Neural cell (in vitro differentiated cells): ENCODE results near the gene HEXIM1. TPM values are rescaled to one million over a fixed set of nuclear protein-coding genes. Genes with fewer than 3 reads are reported as not detected.

Experiments
- H2AFZ ChIP-seq: fragments of 200-600, 300-800 bp; sonication (generic), shearing (Covaris generic); 2 replicates; pipeline ENCODE4 v1.6.0; 2014; ENCODE audit warnings: low read depth, mild to moderate bottlenecking, antibody characterized with exemption, low read length, moderate library complexity
- H3F3A ChIP-seq: fragments of 200-600 bp; shearing (Covaris generic); 2 replicates; pipeline ENCODE4 v1.6.1; 2016; ENCODE audit warnings: mild to moderate bottlenecking, moderate library complexity, mixed read lengths, antibody characterized with exemption, low read length; ENCODE audit not compliant: insufficient read depth, poor library complexity, severe bottlenecking
- H3K27ac ChIP-seq: fragments of 200-600, 300-800 bp; sonication (generic), shearing (Covaris generic); 2 replicates; pipeline ENCODE4 v1.5.1; 2014; ENCODE audit warnings: mild to moderate bottlenecking, low read length, moderate library complexity
- H3K27me3 ChIP-seq: fragments of 300-800, 200-600 bp; sonication (generic), shearing (Covaris generic); 2 replicates; pipeline ENCODE4 v1.6.0; 2014; ENCODE audit warnings: mild to moderate bottlenecking, low read depth, low read length, moderate library complexity; ENCODE audit not compliant: insufficient read depth
- H3K36me3 ChIP-seq: fragments of 300-800, 200-600 bp; sonication (generic), shearing (Covaris generic); 2 replicates; pipeline ENCODE4 v1.5.1; 2014; ENCODE audit warnings: mild to moderate bottlenecking, antibody characterized with exemption, low read length, moderate library complexity; ENCODE audit not compliant: insufficient read depth
- H3K4me2 ChIP-seq: fragments of 300-800, 200-600 bp; sonication (generic), shearing (Covaris generic); 2 replicates; pipeline ENCODE4 v1.6.0; 2014; ENCODE audit warnings: mild to moderate bottlenecking, low read length
- H3K4me3 ChIP-seq: fragments of 300-800, 200-600 bp; sonication (generic), shearing (Covaris generic); 2 replicates; pipeline ENCODE4 v1.5.1; 2014; ENCODE audit warnings: mild to moderate bottlenecking, low read length, moderate library complexity
- H3K79me2 ChIP-seq: fragments of 200-600 bp; shearing (Covaris generic); replicated peaks from 2 replicates; pipeline ENCODE4 v1.6.0; 2014; ENCODE audit warnings: mild to moderate bottlenecking, low read length, moderate library complexity; ENCODE audit not compliant: insufficient read depth
- H3K9ac ChIP-seq: fragments of 300-800, 200-600 bp; sonication (generic), shearing (Covaris generic); 2 replicates; pipeline ENCODE4 v1.6.1; 2016; ENCODE audit warnings: mild to moderate bottlenecking, low read length, mixed read lengths
- H3K9me2 ChIP-seq: fragments of 200-600 bp; shearing (Covaris generic); 2 replicates; pipeline ENCODE4 v1.6.1; 2016; ENCODE audit warnings: mild to moderate bottlenecking, low read length, mixed read lengths; ENCODE audit not compliant: insufficient read depth
- H3K9me3 ChIP-seq: fragments of 200-600, 300-800 bp; sonication (generic), shearing (Covaris generic); 2 replicates; pipeline ENCODE4 v1.6.1; 2016; ENCODE audit warnings: mild to moderate bottlenecking, mixed run types, low read length, moderate library complexity, mixed read lengths
- H4K20me1 ChIP-seq: fragments of 200-600 bp; shearing (Covaris generic); 2 replicates; pipeline ENCODE4 v1.6.1; 2016; ENCODE audit warnings: mild to moderate bottlenecking, mixed run types; ENCODE audit not compliant: insufficient read depth
- CTCF ChIP-seq: fragments of 450-650 bp; IDR thresholded peaks from 2 replicates; pipeline ENCODE4 v1.5.1; 2014; ENCODE audit warnings: antibody characterized with exemption, mild to moderate bottlenecking, moderate library complexity; ENCODE audit not compliant: poor library complexity, severe bottlenecking
- EP300 ChIP-seq: fragments of 450-650 bp; conservative IDR thresholded peaks from 2 replicates; pipeline ENCODE4 v1.6.1; 2014; ENCODE audit warnings: antibody characterized with exemption, mild to moderate bottlenecking, moderate library complexity; ENCODE audit not compliant: poor library complexity, severe bottlenecking
- EZH2 ChIP-seq: fragments of 200-600, 300-800 bp; shearing (Covaris generic), sonication (generic); IDR thresholded peaks from 2 replicates; pipeline ENCODE4 v1.6.1; 2014; ENCODE audit warnings: antibody characterized with exemption, low read length, borderline replicate concordance, mild to moderate bottlenecking; ENCODE audit not compliant: insufficient read depth, poor library complexity, severe bottlenecking
- MXI1 ChIP-seq: fragments of 450-650 bp; conservative IDR thresholded peaks from 2 replicates; pipeline ENCODE4 v1.6.1; 2014; ENCODE audit warnings: antibody characterized with exemption, mild to moderate bottlenecking; ENCODE audit not compliant: poor library complexity, severe bottlenecking
- POLR2AphosphoS5 ChIP-seq: IDR thresholded peaks from 2 replicates; pipeline ENCODE4 v1.6.1; 2012
- RAD21 ChIP-seq: fragments of 450-650 bp; conservative IDR thresholded peaks from 2 replicates; pipeline ENCODE4 v1.6.1; 2014; ENCODE audit warnings: antibody characterized with exemption, mild to moderate bottlenecking, moderate library complexity
- REST ChIP-seq: IDR thresholded peaks from 2 replicates; pipeline ENCODE4 v1.6.1; 2012; ENCODE audit warnings: borderline replicate concordance
- SMC3 ChIP-seq: fragments of 450-650 bp; conservative IDR thresholded peaks from 2 replicates; pipeline ENCODE4 v1.6.1; 2014; ENCODE audit warnings: antibody characterized with exemption, mild to moderate bottlenecking, moderate library complexity; ENCODE audit not compliant: poor library complexity
- TAF1 ChIP-seq: IDR thresholded peaks from 2 replicates; pipeline ENCODE4 v1.6.1; 2012; ENCODE audit warnings: low read depth
- polyA plus RNA-seq: library from polyadenylated mRNA; depleted of rRNA; stranded (reverse); fragments of >200 nt; gene quantifications from 2 replicates; pipeline ENCODE4 v1.2.3, GENCODE V29; 2014

The HEXIM1 gene
- polyA plus RNA-seq, 1 donor from 2014 or later = 9.0 TPM

- Histone ChIP-seq H3K9me2 (no peaks in the 10 kb centered on the region), H3F3A (no peaks in the 10 kb centered on the region), H2AFZ (no peak overlapping the region), H3K27me3 (no peaks in the 10 kb centered on the region), H3K4me2 (no peak overlapping the region), H4K20me1 (no peaks in the 10 kb centered on the region), H3K36me3 (no peaks in the 10 kb centered on the region), H3K27ac (no peak overlapping the region), H3K79me2 (no peaks in the 10 kb centered on the region), H3K4me3 (no peak overlapping the region), H3K9ac (no peak overlapping the region), H3K9me3 (no peaks in the 10 kb centered on the region)
- TF ChIP-seq MXI1 = no peak
- TF ChIP-seq REST = no peak
- no peak for TF ChIP-seq EZH2
- no peak for TF ChIP-seq RAD21
- TF ChIP-seq CTCF = no peak
- TF ChIP-seq POLR2AphosphoS5 = no peak
- no peak for TF ChIP-seq SMC3
- no peak for TF ChIP-seq EP300
Observed at GRCh38 chr17:45139533-45139920, 8.7 kb upstream of the HEXIM1 start.

DNA sequence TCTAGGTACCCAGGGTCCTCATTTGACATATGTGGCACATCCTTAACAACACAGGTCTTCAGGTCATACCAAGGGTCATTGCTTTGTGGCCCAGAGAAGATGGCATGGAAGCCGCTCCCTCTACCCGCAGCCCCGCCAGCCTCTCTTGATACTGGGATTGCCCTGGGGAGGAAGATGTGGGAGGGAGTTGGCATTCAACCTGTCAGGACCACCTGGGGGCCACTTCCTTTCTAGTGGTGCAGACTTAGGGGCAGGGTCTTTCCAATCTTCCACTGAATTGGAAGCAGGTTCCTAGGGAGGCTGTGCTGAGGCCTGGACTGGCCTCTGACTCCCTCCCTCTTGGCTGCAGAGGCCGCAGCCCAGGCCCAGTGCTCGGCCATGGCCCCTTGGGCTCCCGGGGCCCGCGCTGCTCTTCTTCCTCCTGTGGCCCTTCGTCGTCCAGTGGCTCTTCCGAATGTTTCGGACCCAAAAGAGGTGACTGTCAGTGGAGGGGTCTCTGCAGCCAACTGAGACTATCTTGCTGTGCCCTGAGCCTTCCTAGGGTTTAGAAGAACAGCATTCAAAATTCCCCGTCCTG, 5.1 kb upstream of the HEXIM1 start:
- Histone ChIP-seq H3K79me2 (no peaks in the 10 kb centered on the region), H3K36me3 (no peaks in the 10 kb centered on the region), H2AFZ (no peak overlapping the region), H3K4me3 (no peak overlapping the region), H3K4me2 (no peak overlapping the region), H3K27me3 (no peaks in the 10 kb centered on the region), H4K20me1 (no peaks in the 10 kb centered on the region), H3K9me3 (no peaks in the 10 kb centered on the region), H3K27ac (no peak overlapping the region), H3K9me2 (no peaks in the 10 kb centered on the region), H3K9ac (no peak overlapping the region), H3F3A (no peaks in the 10 kb centered on the region)
- TF ChIP-seq REST (no peak), EZH2 (no peak), TAF1 (no peak), MXI1 (no peak), CTCF (no peak), SMC3 (no peak), POLR2AphosphoS5 (no peak), EP300 (no peak), RAD21 (no peak)
